ENCODE measurements around the gene DPYSL5.

- no peak for TF ChIP-seq FOXK2 (IDR thresholded peaks at IDR 0.05)
- TF ChIP-seq SUZ12 (IDR thresholded peaks at IDR 0.05), result no peak
- TF ChIP-seq PKNOX1 (IDR thresholded peaks at IDR 0.05), result no peak
- no peak for TF ChIP-seq SP1 (IDR thresholded peaks at IDR 0.05)
- no peak for TF ChIP-seq CTBP1 (IDR thresholded peaks at IDR 0.05; ENCODE audit: borderline replicate concordance)
- no peak for TF ChIP-seq L3MBTL2 (conservative IDR thresholded peaks at IDR 0.05)
- no peak for TF ChIP-seq TARDBP (IDR thresholded peaks at IDR 0.05)
- no peak for TF ChIP-seq FOXM1 (IDR thresholded peaks at IDR 0.05; ENCODE audit: borderline replicate concordance)
Measured at GRCh38 chr2:26998323-26998722, 150.4 kb downstream of the DPYSL5 start.

Measured in HEK293T (cell line).